ENCODE data around the gene MAP7. TPM values are rescaled to one million over a fixed set of nuclear protein-coding genes. Genes with fewer than 3 reads are reported as not detected.

Gene MAP7
- polyA plus RNA-seq, 3 donors, result 1.2 to 13.1 (median 3.5) TPM

GRCh38 chr6:136535880-136536650 lies 14.2 kb downstream of the MAP7 start:
- no peak overlapping the region for H3K27ac ChIP-seq (ENCODE audit: low read depth, low read length)
- 89 to 96% (median 93%) methylated on average over 8 of the region's 8 CpGs for WGBS, 3 donors

GRCh38 chr6:136535017-136535765 lies 15.0 kb downstream of the MAP7 start:
- no peak overlapping the region for H3K27ac ChIP-seq (ENCODE audit: low read depth, low read length)
- 57 to 67% (median 60%) methylated on average over 5 of the region's 5 CpGs for WGBS, 3 donors

- H3K27ac ChIP-seq (ENCODE audit: low read depth, low read length), result no peak overlapping the region
- 65 to 88% (median 87%) methylated on average over 3 of the region's 3 CpGs for WGBS, 3 donors
Measured at GRCh38 chr6:136534268-136534667, 16.0 kb downstream of the MAP7 start.

- H3K27ac ChIP-seq (ENCODE audit: low read depth, low read length), result no peak overlapping the region
- WGBS, 3 donors, result 30 to 50% (median 39%) methylated on average over 5 of the region's 5 CpGs
Measured at GRCh38 chr6:136533487-136533886, 16.7 kb downstream of the MAP7 start.

GRCh38 chr6:136532030-136532429 lies 18.2 kb downstream of the MAP7 start:
- no peak overlapping the region for H3K27ac ChIP-seq (ENCODE audit: low read depth, low read length)
- 83 to 92% (median 86%) methylated on average over 6 of the region's 6 CpGs for WGBS, 3 donors

GRCh38 chr6:136529710-136530109 lies 20.5 kb downstream of the MAP7 start:
- H3K27ac ChIP-seq (ENCODE audit: low read depth, low read length), result no peak overlapping the region
- 90 to 96% (median 91%) methylated on average over 3 of the region's 3 CpGs for WGBS, 3 donors

- 79 to 88% (median 81%) methylated on average over 1 of the region's 1 CpG for WGBS, 3 donors
- no peak overlapping the region for H3K27ac ChIP-seq (ENCODE audit: low read depth, low read length)
Measured at GRCh38 chr6:136528477-136528876, 21.7 kb downstream of the MAP7 start.

GRCh38 chr6:136527831-136528230 lies 22.4 kb downstream of the MAP7 start:
- no peak overlapping the region for H3K27ac ChIP-seq (ENCODE audit: low read depth, low read length)
- WGBS, 3 donors, result 63 to 76% (median 63%) methylated on average over 6 of the region's 6 CpGs

GRCh38 chr6:136526937-136527336 lies 23.3 kb downstream of the MAP7 start:
- 40 to 63% (median 44%) methylated on average over 4 of the region's 4 CpGs for WGBS, 3 donors
- no peak overlapping the region for H3K27ac ChIP-seq (ENCODE audit: low read depth, low read length)

- H3K27ac ChIP-seq (ENCODE audit: low read depth, low read length), result no peak overlapping the region
- 15 to 56% (median 16%) methylated on average over 16 of the region's 16 CpGs for WGBS, 3 donors
Measured at GRCh38 chr6:136526196-136526930, 23.9 kb downstream of the MAP7 start.

- 32 to 66% (median 44%) methylated on average over 8 of the region's 8 CpGs for WGBS, 3 donors
- H3K27ac ChIP-seq (ENCODE audit: low read depth, low read length), result no peak overlapping the region
Measured at GRCh38 chr6:136525586-136526195, 24.5 kb downstream of the MAP7 start.

GRCh38 chr6:136524936-136525413 lies 25.2 kb downstream of the MAP7 start:
- WGBS, 3 donors, result 38 to 57% (median 44%) methylated on average over 2 of the region's 2 CpGs
- H3K27ac ChIP-seq (ENCODE audit: low read depth, low read length), result no peak overlapping the region

GRCh38 chr6:136524339-136524935 lies 25.8 kb downstream of the MAP7 start:
- 17 to 52% (median 46%) methylated on average over 2 of the region's 2 CpGs for WGBS, 3 donors

GRCh38 chr6:136523196-136523595 lies 27.0 kb downstream of the MAP7 start:
- H3K27ac ChIP-seq (ENCODE audit: low read depth, low read length), result no peak overlapping the region
- 89 to 97% (median 92%) methylated on average over 4 of the region's 4 CpGs for WGBS, 3 donors

More at GRCh38 chr6:136524339-136524935, 25.8 kb downstream of the MAP7 start:
- H3K27ac ChIP-seq (ENCODE audit: low read depth, low read length), result no peak overlapping the region

GRCh38 chr6:136522636-136523035 lies 27.6 kb downstream of the MAP7 start:
- 90 to 98% (median 97%) methylated on average over 3 of the region's 3 CpGs for WGBS, 3 donors

GRCh38 chr6:136521911-136522310 lies 28.3 kb downstream of the MAP7 start:
- 83 to 88% (median 86%) methylated on average over 4 of the region's 4 CpGs for WGBS, 3 donors
- H3K27ac ChIP-seq (ENCODE audit: low read depth, low read length), result no peak overlapping the region

More at GRCh38 chr6:136522636-136523035, 27.6 kb downstream of the MAP7 start:
- H3K27ac ChIP-seq (ENCODE audit: low read depth, low read length), result no peak overlapping the region

- 76 to 84% (median 77%) methylated on average over 2 of the region's 2 CpGs for WGBS, 3 donors
- no peak overlapping the region for H3K27ac ChIP-seq (ENCODE audit: low read depth, low read length)
Measured at GRCh38 chr6:136521427-136521826, 28.8 kb downstream of the MAP7 start.

GRCh38 chr6:136520517-136520916 lies 29.7 kb downstream of the MAP7 start:
- WGBS, 3 donors, result 90 to 98% (median 90%) methylated on average over 3 of the region's 3 CpGs
- no peak overlapping the region for H3K27ac ChIP-seq (ENCODE audit: low read depth, low read length)

All from adipose tissue (tissue), 3 donors.